ENCODE data around the gene ZNF888.
"Not testable (repeated sequence)": the region's sequence is repeated elsewhere in the genome, so short reads cannot be mapped to it uniquely, and the experiment has no call there.

GRCh38 chr19:52940905-52941304 is 17.7 kb upstream of the ZNF888 start:
- TF ChIP-seq CTCF (IDR thresholded peaks at IDR 0.05; ENCODE audit: low read depth, low read length); POLR2A (IDR thresholded peaks at IDR 0.05; ENCODE audit: extremely low read depth, insufficient read length); MAX (IDR thresholded peaks at IDR 0.05; ENCODE audit: low read depth, low read length): not testable (repeated sequence)

All from NB4 (cell line).